K562 (cell line): ENCODE measurements around the gene TLX2. TPM values are rescaled to one million over a fixed set of nuclear protein-coding genes. Genes with fewer than 3 reads are reported as not detected.

Experiments
- ATAC-seq: fragments of 200-7000 bp; cut with Tn5 transposase; 3 replicates; pipeline ENCODE4 v1.9.1; 2020; ENCODE audit warnings: moderate library complexity
- BruUV-seq: library from RNA; stranded (reverse); fragments of 400-500 nt; replicated peaks from 2 replicates; lab custom pipeline; 2021; lab: Mats Ljungman, UMichigan
- CTCF ChIA-PET: fragments of 300-600 bp; formaldehyde crosslinking; extraction: SDS; loops from one replicate; lab custom pipeline; 2021; ENCODE audit warnings: low intra/inter-chr PET ratio; lab: Yijun Ruan, JAX
- POLR2A ChIA-PET: fragments of 300-600, 350-650 bp; sonication (Branson Sonifier 250); formaldehyde crosslinking; extraction: SDS; loops from one replicate; lab custom pipeline; 2021; ENCODE audit warnings: antibody characterized with exemption, inconsistent platforms; lab: Yijun Ruan, JAX
- DNase-seq, 4 experiments: peaks; one replicate each; pipeline versions ENCODE4 v3.0.0 to v3.0.0-alpha.2; 2011 to 2018; ENCODE audit warnings: low spot score in 3 of 4, mixed read lengths in 3 of 4; ENCODE audit errors: extremely low read depth in 1 of 4
- FAIRE-seq: peaks from 2 replicates; lab custom pipeline; 2011; peaks lifted over from hg19 to GRCh38; lab: Jason Lieb, UNC
- H2AFZ ChIP-seq: 2 replicates; pipeline ENCODE4 v1.6.0; 2011; ENCODE audit warnings: low read depth, low read length, control low read depth, inconsistent platforms
- H3K27ac ChIP-seq: fragments of 200-600 bp; 3 replicates; pipeline ENCODE4 v1.8.0; 2011; ENCODE audit warnings: low read depth, mild to moderate bottlenecking, control low read depth, inconsistent platforms, low read length, moderate library complexity, mixed read lengths; ENCODE audit errors: extremely low read depth
- H3K27me3 ChIP-seq, 2 experiments: fragments of 300-600 bp in 1 of 2; 2 replicates in 1 of 2; 3 replicates in 1 of 2; pipeline versions ENCODE4 v1.6.0 to v1.8.0; 2011; ENCODE audit warnings: inconsistent platforms in 2 of 2, low read length in 2 of 2, mild to moderate bottlenecking in 1 of 2, mixed read lengths in 1 of 2, moderate library complexity in 1 of 2; ENCODE audit not compliant: control insufficient read depth in 2 of 2, insufficient read depth in 2 of 2
- H3K36me3 ChIP-seq: fragments of 300-600 bp; 3 replicates; pipeline ENCODE4 v1.8.0; 2011; ENCODE audit warnings: mild to moderate bottlenecking, low read length, inconsistent platforms; ENCODE audit not compliant: control insufficient read depth, insufficient read depth
- H3K4me1 ChIP-seq, 2 experiments: fragments of 200-600 bp in 1 of 2; replicated peaks in 1 of 2; 2 replicates in 1 of 2; 3 replicates in 1 of 2; pipeline versions ENCODE4 v1.5.1 to v1.8.0; 2011; ENCODE audit warnings: inconsistent platforms in 2 of 2, low read length in 2 of 2, mild to moderate bottlenecking in 1 of 2, mixed read lengths in 1 of 2, moderate library complexity in 1 of 2; ENCODE audit not compliant: control insufficient read depth in 2 of 2, insufficient read depth in 2 of 2
- H3K4me2 ChIP-seq: 2 replicates; pipeline ENCODE4 v1.6.1; 2011; ENCODE audit warnings: low read length, control low read depth, inconsistent platforms, mixed read lengths; ENCODE audit not compliant: insufficient read depth
- H3K4me3 ChIP-seq: fragments of 200-600 bp; sonication (generic), shearing (Covaris generic); 2 replicates; pipeline ENCODE4 v1.5.1; 2016; ENCODE audit warnings: control low read depth, inconsistent platforms
- H3K79me2 ChIP-seq: fragments of 200-600 bp; 3 replicates; pipeline ENCODE4 v1.8.0; 2011; ENCODE audit warnings: low read length, inconsistent platforms; ENCODE audit not compliant: control insufficient read depth, insufficient read depth
- H3K9ac ChIP-seq, 2 experiments: 2 replicates each; pipeline versions ENCODE4 v1.6.0 to v1.6.1; 2011; ENCODE audit warnings: low read depth in 2 of 2, low read length in 2 of 2, control low read depth in 1 of 2, inconsistent platforms in 1 of 2, mild to moderate bottlenecking in 1 of 2, mixed read lengths in 1 of 2; ENCODE audit not compliant: insufficient read depth in 1 of 2
- H3K9me1 ChIP-seq: one replicate; pipeline ENCODE4 v1.6.0; 2011; ENCODE audit warnings: inconsistent platforms, mild to moderate bottlenecking, low read length, moderate library complexity; ENCODE audit not compliant: control insufficient read depth, insufficient read depth
- H3K9me3 ChIP-seq: replicated peaks from 2 replicates; pipeline ENCODE4 v1.5.1; 2011; ENCODE audit warnings: low read depth, low read length, inconsistent platforms; ENCODE audit not compliant: control insufficient read depth, insufficient read depth
- H4K20me1 ChIP-seq: replicated peaks from 2 replicates; pipeline ENCODE4 v1.6.1; 2011; ENCODE audit warnings: low read length, inconsistent platforms, mixed read lengths; ENCODE audit not compliant: control insufficient read depth, insufficient read depth
- FOXA3 ChIP-seq, 2 experiments: fragments of 450-650 bp in 1 of 2; sonication (generic) in 1 of 2; formaldehyde crosslinking; IDR thresholded peaks in 1 of 2; conservative IDR thresholded peaks in 1 of 2; 2 replicates each; pipeline versions ENCODE4 v1.4.0 to v1.8.0; 2020 to 2022; ENCODE audit warnings: mild to moderate bottlenecking in 2 of 2, missing genetic modification reagents in 1 of 2
- FOXM1 ChIP-seq, 2 experiments: fragments of 450-650 bp in 1 of 2; sonication (generic) in 1 of 2; formaldehyde crosslinking in 1 of 2; IDR thresholded peaks; 2 replicates each; pipeline versions ENCODE4 v1.6.1 to v1.9.0; 2017 to 2022; ENCODE audit warnings: low read depth in 2 of 2, mild to moderate bottlenecking in 2 of 2, missing genetic modification reagents in 1 of 2, moderate library complexity in 1 of 2
- GATAD2A ChIP-seq: fragments of 450-650 bp; IDR thresholded peaks from 2 replicates; pipeline ENCODE4 v1.6.1; 2017
- HDGF ChIP-seq: fragments of 450-650 bp; IDR thresholded peaks from 2 replicates; pipeline ENCODE4 v1.6.1; 2016
- HLTF ChIP-seq: fragments of 450-650 bp; IDR thresholded peaks from 2 replicates; pipeline ENCODE4 v1.6.1; 2016
- HNRNPL ChIP-seq: fragments of 200-400 bp; formaldehyde crosslinking; IDR thresholded peaks from 2 replicates; pipeline ENCODE4 v1.6.1; 2017; ENCODE audit warnings: low read depth, mild to moderate bottlenecking, low read length
- HNRNPUL1 ChIP-seq: fragments of 200-400 bp; formaldehyde crosslinking; IDR thresholded peaks from 2 replicates; pipeline ENCODE4 v1.6.1; 2017; ENCODE audit warnings: low read length
- MCM7 ChIP-seq, 2 experiments: fragments of 450-650 bp; IDR thresholded peaks; 2 replicates each; pipeline ENCODE4 v1.6.1; 2016 to 2018
- SAFB ChIP-seq: fragments of 200-400 bp; formaldehyde crosslinking; IDR thresholded peaks from 2 replicates; pipeline ENCODE4 v1.6.1; 2017; ENCODE audit warnings: low read depth, low read length, borderline replicate concordance
- SIX5 ChIP-seq, 2 experiments: IDR thresholded peaks; 2 replicates each; pipeline ENCODE4 v1.6.1; 2011; ENCODE audit warnings: low read length in 2 of 2, borderline replicate concordance in 1 of 2, low read depth in 1 of 2, mild to moderate bottlenecking in 1 of 2, moderate library complexity in 1 of 2; ENCODE audit not compliant: insufficient read depth in 1 of 2
- SREBF2 ChIP-seq: sonication (generic); formaldehyde crosslinking; IDR thresholded peaks from 2 replicates; pipeline ENCODE4 v1.4.0; 2020; ENCODE audit warnings: mild to moderate bottlenecking, missing genetic modification reagents
- SRF ChIP-seq, 2 experiments: fragments of 250-450, 450-650 bp in 1 of 2; sonication (Bioruptor Pico) in 1 of 2; sonication (generic) in 1 of 2; formaldehyde crosslinking; IDR thresholded peaks; 2 replicates each; pipeline versions ENCODE4 v1.5.0 to v1.5.1; 2020 to 2022; ENCODE audit warnings: mild to moderate bottlenecking in 1 of 2, missing genetic modification reagents in 1 of 2
- SRSF1 ChIP-seq: fragments of 200-400 bp; formaldehyde crosslinking; IDR thresholded peaks from 2 replicates; pipeline ENCODE4 v1.6.1; 2017; ENCODE audit warnings: mild to moderate bottlenecking, low read depth, low read length, moderate library complexity
- SRSF9 ChIP-seq: fragments of 200-400 bp; formaldehyde crosslinking; IDR thresholded peaks from 2 replicates; pipeline ENCODE4 v1.6.1; 2017; ENCODE audit warnings: low read depth, low read length, borderline replicate concordance
- STAT5A ChIP-seq: IDR thresholded peaks from 2 replicates; pipeline ENCODE4 v1.6.1; 2012; ENCODE audit warnings: low read length, inconsistent platforms, borderline replicate concordance
- TFE3 ChIP-seq: fragments of 450-650 bp; formaldehyde crosslinking; IDR thresholded peaks from 2 replicates; pipeline ENCODE4 v1.4.0; 2020; ENCODE audit warnings: mild to moderate bottlenecking, mixed read lengths
- U2AF2 ChIP-seq: fragments of 200-400 bp; formaldehyde crosslinking; optimal IDR thresholded peaks from 2 replicates; pipeline ENCODE3; 2017; ENCODE audit warnings: low read depth, mild to moderate bottlenecking, low read length
- ZNF280A ChIP-seq: fragments of 450-650 bp; IDR thresholded peaks from 2 replicates; pipeline ENCODE4 v1.6.1; 2018; ENCODE audit warnings: mild to moderate bottlenecking, low read depth; ENCODE audit not compliant: partially characterized antibody
- ZNF316 ChIP-seq: fragments of 450-650 bp; IDR thresholded peaks from 2 replicates; pipeline ENCODE4 v1.6.1; 2016
- ZNF655 ChIP-seq: fragments of 250-450 bp; sonication (Bioruptor Pico); IDR thresholded peaks from 2 replicates; pipeline ENCODE4 v1.5.0; 2021
- WGBS: fragments of 100-300 bp; shearing (Covaris generic); methylation state at CpG from one replicate; pipeline ENCODE4 v1.1.6; 2016; ENCODE audit warnings: low coverage, mixed read lengths; ENCODE audit not compliant: insufficient coverage; ENCODE audit errors: missing lambda C conversion rate; 5-methylcytosine and 5-hydroxymethylcytosine counted together
- in situ Hi-C: fragments of 300-500 bp; cut with MboI; formaldehyde crosslinking; loops from 4 replicates; pipeline ENCODE4 v1.15.0; 2018; ENCODE audit warnings: inconsistent platforms, mixed read lengths
- intact Hi-C: fragments of 100-400 bp; cut with micrococcal nuclease; formaldehyde crosslinking; loops from 2 replicates; pipeline ENCODE4 v1.14.2; 2022
- polyA plus RNA-seq, 8 experiments: library from polyadenylated mRNA; depleted of rRNA in 4 of 8; stranded (reverse) in 5 of 8; unstranded in 3 of 8; fragments of >200 nt; fragmentation: Nextera tagmentation in 2 of 8; fragmentation: Illumina TruSeq in 1 of 8; extraction: Ambion mirVana in 2 of 8; extraction: Trizol in 1 of 8; gene quantifications; 2 replicates each; pipeline versions ENCODE4 v1.2.1 to v1.2.3, GENCODE V29; 2011 to 2014; ENCODE audit warnings: inconsistent platforms in 1 of 8, missing spikeins in 1 of 8
- total RNA-seq, 7 experiments: library from RNA; depleted of rRNA in 6 of 7; stranded (reverse); fragments of >200 nt in 6 of 7; fragmentation: Illumina TruSeq in 2 of 7; extraction: Trizol in 2 of 7; gene quantifications; 2 replicates each; pipeline versions ENCODE4 v1.2.1 to v1.2.3, GENCODE V29; 2011 to 2021; ENCODE audit warnings: low replicate concordance in 1 of 7

The TLX2 gene
- total and polyA plus RNA-seq, 9 of the 15 experiments (the other 6 are each of a cell fraction or from before 2014, with no cell fraction given): not detected

GRCh38 chr2:74556159-74556558 lies 41.9 kb downstream of the TLX2 start:
- H2AFZ ChIP-seq: no peak overlapping the region
- H3K79me2 ChIP-seq: peaks cover 15% of the 10 kb centered on the region; the same call in 2 of the 3 replicates
- intact Hi-C loops: no loop called here
- peaks cover 17% of the 10 kb centered on the region; the same call in 1 of the 3 replicates for H3K36me3 ChIP-seq
- in situ Hi-C loops: no loop called here
- no peak for DNase-seq
- TF ChIP-seq ZNF655 (CRISPR knock-in tag) (no peak), HLTF (no peak), SIX5 (IDR thresholded peaks at IDR 0.05; ENCODE audit: borderline replicate concordance in 1 of 2, insufficient read depth in 1 of 2, low read depth in 1 of 2, low read length in 2 of 2) (no peak), ZNF280A (no peak), STAT5A (no peak), SAFB (no peak), TFE3 (CRISPR knock-in tag) (no peak), SRSF1 (no peak), FOXM1 (IDR thresholded peaks at IDR 0.05; ENCODE audit: low read depth) (no peak), FOXM1 (CRISPR knock-in tag; IDR thresholded peaks at IDR 0.05; ENCODE audit: low read depth) (no peak), GATAD2A (no peak), U2AF2 (no peak), HNRNPUL1 (no peak), FOXA3 (CRISPR knock-in tag; conservative IDR thresholded peaks at IDR 0.05 in 1 of 2, IDR thresholded peaks at IDR 0.05 in 1 of 2) (no peak), ZNF316 (no peak), SRSF9 (no peak), HNRNPL (no peak), SREBF2 (CRISPR knock-in tag) (no peak), HDGF (no peak), SRF (CRISPR knock-in tag; IDR thresholded peaks at IDR 0.05) (no peak), MCM7 (IDR thresholded peaks at IDR 0.05) (no peak)
- no peaks in the 10 kb centered on the region for H3K9me3 ChIP-seq
- WGBS: 88% methylated on average over 12 of the region's 14 CpGs
- H3K4me3 ChIP-seq: no peak overlapping the region
- peaks cover 0 to 8% of the 10 kb centered on the region in 2 experiments; a peak in 1 of 5 replicates for H3K27me3 ChIP-seq
- H3K4me1 ChIP-seq: peaks cover 19 to 54% of the 10 kb centered on the region in 2 experiments
- peak overlapping the region; percentile 95; the same call in 1 of the 2 replicates for H3K4me2 ChIP-seq
- no peak for FAIRE-seq
- H4K20me1 ChIP-seq: no peaks in the 10 kb centered on the region
- ChIA-PET CTCF (no interaction called here), POLR2A (interaction anchor here (1.1 to 1.2 kb wide), 2 partner anchors 24 to 27 kb away, joined by 3 read pairs; no protein-coding TSS in a partner anchor)
- ATAC-seq: no peak
- no TSS peak for BruUV-seq
- no peaks in the 10 kb centered on the region for H3K9me1 ChIP-seq
- peak overlapping the region in 1 of 2 experiments; percentile 99; a peak in 2 of 4 replicates for H3K9ac ChIP-seq
- no peak overlapping the region for H3K27ac ChIP-seq
